Raji (cell line): ENCODE measurements around the gene TAOK2.

Experiments
- POLR2A ChIP-seq: IDR thresholded peaks from 2 replicates; pipeline ENCODE4 v1.6.1; 2011; ENCODE audit warnings: low read depth, low read length, control low read depth; ENCODE audit not compliant: insufficient read depth

Gene TAOK2

GRCh38 chr16:30040221-30040620 lies 66.6 kb downstream of the TAOK2 start:
- no peak for TF ChIP-seq POLR2A

- TF ChIP-seq POLR2A = no peak
These were observed 68.2 kb downstream of the TAOK2 start for GRCh38 chr16:30041841-30042240.
